ENCODE results near the gene CLTCL1. TPM values are rescaled to one million over a fixed set of nuclear protein-coding genes. Genes with fewer than 3 reads are reported as not detected.

The CLTCL1 gene
- total and polyA plus RNA-seq, 9 of the 15 experiments (the other 6 are each of a cell fraction or from before 2014, with no cell fraction given): 1.1 to 11.7 (median 5.0) TPM

- TF ChIP-seq ILK (tag; IDR thresholded peaks at IDR 0.05; ENCODE audit: borderline replicate concordance, low read depth) (0 out of 2 replicates have a peak, but pooled peaks have one; percentile 20), MBD2 (IDR thresholded peaks at IDR 0.05; ENCODE audit: borderline replicate concordance, low read depth) (0 out of 2 replicates have a peak, but pooled peaks have one; percentile 8), KDM4B (IDR thresholded peaks at IDR 0.05; ENCODE audit: borderline replicate concordance in 2 of 2, low read depth in 1 of 2) (no peak), OTX1 (CRISPR knock-in tag; IDR thresholded peaks at IDR 0.05) (0 out of 2 replicates have a peak, but pooled peaks have one; percentile 52), L3MBTL2 (IDR thresholded peaks at IDR 0.05) (peak; percentile 47; the same call in 1 of the 2 replicates), MYC (IDR thresholded peaks at IDR 0.05; ENCODE audit: low read depth, low read length) (0 out of 2 replicates have a peak, but pooled peaks have one; percentile 30), MYC (CRISPR knock-in tag; IDR thresholded peaks at IDR 0.05; ENCODE audit: borderline replicate concordance, low read depth) (no peak; the same call in 1 of the 2 replicates), NBN (IDR thresholded peaks at IDR 0.05; ENCODE audit: low read depth) (peak; percentile 60), SMARCA4 (IDR thresholded peaks at IDR 0.05) (peak; percentile 88), RBM17 (IDR thresholded peaks at IDR 0.05; ENCODE audit: borderline replicate concordance, low read depth, low read length) (no peak), STAT5A (IDR thresholded peaks at IDR 0.05; ENCODE audit: borderline replicate concordance, low read length) (no peak), MNT (conservative IDR thresholded peaks at IDR 0.05) (peak; percentile 23 to 61; a peak in 1 of 4 replicates), SMAD3 (CRISPR knock-in tag; conservative IDR thresholded peaks at IDR 0.05) (no peak), GTF2F1 (IDR thresholded peaks at IDR 0.05; ENCODE audit: low read depth, low read length) (no peak), CBX5 (IDR thresholded peaks at IDR 0.05; ENCODE audit: borderline replicate concordance, low read depth) (0 out of 2 replicates have a peak, but pooled peaks have one; percentile 32), HBP1 (CRISPR knock-in tag; IDR thresholded peaks at IDR 0.05) (peak; percentile 64; the same call in 1 of the 2 replicates), TCF3 (CRISPR knock-in tag; IDR thresholded peaks at IDR 0.05) (peak; percentile 70), DACH1 (IDR thresholded peaks at IDR 0.05; ENCODE audit: partially characterized antibody) (no peak)
Observed at GRCh38 chr22:19275919-19276600, 15.5 kb downstream of the CLTCL1 start (continued).
